Kidney epithelial cell (primary cell): ENCODE data around the gene DHRSX. TPM values are rescaled to one million over a fixed set of nuclear protein-coding genes. Genes with fewer than 3 reads are reported as not detected.

Source experiments
- DNase-seq: peaks from one replicate; pipeline ENCODE4 v3.0.0-alpha.2; 2010; ENCODE audit warnings: low read depth
- H3K27me3 ChIP-seq: 2 replicates; pipeline ENCODE4 v1.6.0; 2011; ENCODE audit warnings: low read length; ENCODE audit not compliant: control insufficient read depth, insufficient read depth
- H3K36me3 ChIP-seq: 2 replicates; pipeline ENCODE4 v1.5.1; 2011; ENCODE audit warnings: low read length; ENCODE audit not compliant: control insufficient read depth, insufficient read depth
- H3K4me3 ChIP-seq: 2 replicates; pipeline ENCODE4 v1.5.1; 2011; ENCODE audit warnings: low read depth, mild to moderate bottlenecking, control low read depth, low read length
- CTCF ChIP-seq: IDR thresholded peaks from 2 replicates; pipeline ENCODE4 v1.5.1; 2011; ENCODE audit warnings: mild to moderate bottlenecking, moderate library complexity, low read length, control low read depth, inconsistent platforms; ENCODE audit not compliant: insufficient read depth, poor library complexity, severe bottlenecking
- total RNA-seq: library from RNA; depleted of rRNA; stranded (reverse); fragments of >200 nt; gene quantifications from 2 replicates; pipeline ENCODE4 v1.2.3, GENCODE V29; 2015

Gene DHRSX
- total RNA-seq, 1 donor from 2014 or later, result 31.2 TPM

GRCh38 chrX:2432298-2432863 lies 68.4 kb downstream of the DHRSX start:
- Histone ChIP-seq H3K27me3 (no peaks in the 10 kb centered on the region), H3K36me3 (no peaks in the 10 kb centered on the region), H3K4me3 (no peak overlapping the region)
- no peak for DNase-seq
- TF ChIP-seq CTCF, result no peak

DNA sequence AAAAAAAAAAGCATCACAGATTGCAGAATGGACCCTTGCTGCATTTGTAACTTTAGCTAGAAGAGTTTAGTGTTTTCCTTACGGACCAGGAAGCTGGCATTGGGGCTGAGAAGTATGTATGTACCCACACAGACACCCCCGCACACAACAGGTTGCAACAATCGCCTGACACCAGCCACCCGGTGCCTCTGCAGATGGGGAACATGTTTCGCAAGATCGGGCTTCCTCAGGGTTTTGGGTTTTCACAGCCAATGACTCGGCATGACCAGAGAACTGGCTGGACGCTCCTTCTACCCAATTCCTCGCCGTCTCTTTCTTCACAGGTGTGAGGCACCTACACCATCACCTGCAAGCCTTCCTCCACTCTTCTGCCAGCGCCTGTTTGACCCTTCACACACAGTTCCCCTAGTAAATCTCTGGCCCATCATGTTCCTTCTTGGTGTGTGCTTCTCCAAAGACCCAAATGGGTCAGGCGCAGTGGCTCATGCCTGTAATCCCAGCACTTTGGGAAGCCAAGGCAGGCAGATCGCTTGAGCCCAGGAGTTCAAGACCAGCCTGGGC lies 70.4 kb downstream of the DHRSX start:
- Histone ChIP-seq H3K4me3 (no peak overlapping the region), H3K36me3 (no peaks in the 10 kb centered on the region), H3K27me3 (no peaks in the 10 kb centered on the region)
- DNase-seq, result no peak
- no peak for TF ChIP-seq CTCF

DNA sequence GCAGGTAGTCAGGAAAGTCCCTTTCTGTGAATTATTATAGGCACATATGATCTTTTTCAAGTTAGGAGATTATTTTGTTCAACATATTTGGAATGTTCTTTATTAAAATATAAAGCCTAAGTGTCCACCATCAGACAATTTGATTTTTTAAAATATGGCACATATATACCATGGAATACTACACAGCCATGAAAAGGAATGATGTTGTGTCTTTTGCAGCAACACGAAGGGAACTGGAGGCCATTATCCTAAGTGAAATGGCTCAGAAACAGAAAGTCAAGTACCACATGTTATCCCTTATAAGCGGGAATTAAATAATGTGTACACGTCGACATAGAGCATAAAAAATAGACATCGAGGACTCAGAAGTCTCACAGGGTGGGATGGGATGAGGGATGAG lies 73.0 kb downstream of the DHRSX start:
- no peak overlapping the region for H3K4me3 ChIP-seq
- no peak for DNase-seq
- H3K27me3 ChIP-seq, result no peaks in the 10 kb centered on the region
- no peaks in the 10 kb centered on the region for H3K36me3 ChIP-seq
- TF ChIP-seq CTCF, result no peak

- H3K4me3 ChIP-seq, result no peak overlapping the region
- no peak for TF ChIP-seq CTCF
- no peaks in the 10 kb centered on the region for H3K36me3 ChIP-seq
- no peak for DNase-seq
- H3K27me3 ChIP-seq, result no peaks in the 10 kb centered on the region
Observed at GRCh38 chrX:2427147-2427546, 73.6 kb downstream of the DHRSX start.

- TF ChIP-seq CTCF, result no peak
Observed at GRCh38 chrX:2426289-2426882, 74.4 kb downstream of the DHRSX start.

More at GRCh38 chrX:2426289-2426882, 74.4 kb downstream of the DHRSX start:
- Histone ChIP-seq H3K4me3 (no peak overlapping the region), H3K36me3 (no peaks in the 10 kb centered on the region), H3K27me3 (no peaks in the 10 kb centered on the region)
- no peak for DNase-seq
